ENCODE data around the gene ANKMY1. TPM values are rescaled to one million over a fixed set of nuclear protein-coding genes. Genes with fewer than 3 reads are reported as not detected.

The ANKMY1 gene
- total RNA-seq, 2 donors from 2014 or later = 3.7 to 7.9 TPM

DNA sequence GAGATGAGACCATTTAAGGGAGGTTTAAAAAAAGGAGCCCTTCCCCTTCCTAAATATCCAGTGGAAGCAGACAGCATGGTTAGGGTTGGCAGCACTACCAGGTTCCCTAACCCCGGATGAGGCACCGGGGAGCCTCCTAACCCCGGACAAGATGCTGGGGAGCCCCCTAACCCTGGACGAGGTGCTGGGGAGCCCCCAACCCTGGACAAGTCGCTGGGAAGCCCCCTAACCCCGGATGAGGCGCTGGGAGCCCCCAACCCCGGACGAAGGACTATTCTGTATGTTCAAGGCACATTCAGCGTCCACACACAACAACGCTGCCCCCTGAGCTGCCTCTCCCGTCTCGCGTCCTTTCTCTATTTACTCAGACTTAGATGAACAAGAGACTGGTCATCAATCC lies 51.9 kb downstream of the ANKMY1 start:
- no peaks in the 10 kb centered on the region for H3K36me3 ChIP-seq
- no peaks in the 10 kb centered on the region for H3K27me3 ChIP-seq
- TF ChIP-seq CTCF (IDR thresholded peaks at IDR 0.05) = no peak
- H3K27ac ChIP-seq = no peak overlapping the region
- H3K9me3 ChIP-seq = no peaks in the 10 kb centered on the region
- no peaks in the 10 kb centered on the region for H3K4me1 ChIP-seq
- DNase-seq (ENCODE audit: low spot score) = peak; percentile 36
- H3K4me3 ChIP-seq = no peak overlapping the region

GRCh38 chr2:240503848-240504247 lies 53.9 kb downstream of the ANKMY1 start:
- no peaks in the 10 kb centered on the region for H3K27me3 ChIP-seq
- H3K4me3 ChIP-seq = no peak overlapping the region
- no peak for TF ChIP-seq CTCF (IDR thresholded peaks at IDR 0.05)
- DNase-seq (ENCODE audit: low spot score) = no peak
- H3K36me3 ChIP-seq = no peaks in the 10 kb centered on the region
- H3K27ac ChIP-seq = no peak overlapping the region
- H3K4me1 ChIP-seq = no peaks in the 10 kb centered on the region
- no peaks in the 10 kb centered on the region for H3K9me3 ChIP-seq

GRCh38 chr2:240503375-240503774 lies 54.4 kb downstream of the ANKMY1 start:
- Histone ChIP-seq H3K9me3 (no peaks in the 10 kb centered on the region), H3K27me3 (no peaks in the 10 kb centered on the region), H3K4me3 (no peak overlapping the region), H3K27ac (no peak overlapping the region), H3K4me1 (no peaks in the 10 kb centered on the region), H3K36me3 (no peaks in the 10 kb centered on the region)
- TF ChIP-seq CTCF (IDR thresholded peaks at IDR 0.05) = no peak
- DNase-seq (ENCODE audit: low spot score) = peak; percentile 28

DNA sequence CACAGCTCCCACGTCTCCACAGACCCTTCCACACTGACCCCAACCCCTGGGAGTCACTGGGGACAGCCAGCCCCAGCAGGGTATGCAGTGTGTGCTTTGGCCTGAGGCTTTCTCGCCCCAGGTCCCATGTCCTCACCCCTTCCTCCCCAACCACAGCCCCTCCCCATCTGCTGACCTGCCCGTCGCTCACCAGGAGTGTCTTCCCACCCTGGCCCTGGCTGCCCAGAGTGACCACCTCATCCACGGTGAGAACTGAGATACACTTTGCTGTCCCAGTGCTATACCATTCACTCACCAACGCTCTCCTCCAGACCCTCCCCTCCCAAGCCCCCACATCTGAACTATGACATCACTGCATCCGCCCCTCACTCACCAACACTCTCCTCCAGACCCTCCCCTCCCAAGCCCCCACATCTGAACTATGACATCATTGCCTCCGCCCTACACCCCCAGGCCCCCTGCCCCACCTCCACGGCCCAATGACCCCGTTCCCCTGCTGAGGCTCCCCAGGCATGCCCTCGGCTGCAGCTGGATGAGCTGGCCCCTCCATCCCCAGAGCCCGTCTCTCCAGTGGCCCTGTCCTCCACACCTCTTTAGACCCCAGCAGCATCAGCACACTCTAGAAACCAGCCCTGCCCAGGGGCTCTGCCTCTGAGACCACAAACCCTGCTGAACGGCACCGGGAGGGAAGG lies 55.2 kb downstream of the ANKMY1 start:
- no peak overlapping the region for H3K27ac ChIP-seq
- no peaks in the 10 kb centered on the region for H3K36me3 ChIP-seq
- peak; percentile 11 for DNase-seq (ENCODE audit: low spot score)
- H3K4me3 ChIP-seq = no peak overlapping the region
- TF ChIP-seq CTCF (IDR thresholded peaks at IDR 0.05) = no peak
- no peaks in the 10 kb centered on the region for H3K27me3 ChIP-seq
- no peaks in the 10 kb centered on the region for H3K4me1 ChIP-seq
- H3K9me3 ChIP-seq = no peaks in the 10 kb centered on the region

- H3K27ac ChIP-seq = no peak overlapping the region
Observed at GRCh38 chr2:240502059-240502429, 55.7 kb downstream of the ANKMY1 start.

More at GRCh38 chr2:240502059-240502429, 55.7 kb downstream of the ANKMY1 start:
- no peaks in the 10 kb centered on the region for H3K36me3 ChIP-seq
- TF ChIP-seq CTCF (IDR thresholded peaks at IDR 0.05) = no peak
- H3K9me3 ChIP-seq = no peaks in the 10 kb centered on the region
- peak; percentile 44 for DNase-seq (ENCODE audit: low spot score)
- H3K4me3 ChIP-seq = no peak overlapping the region
- H3K4me1 ChIP-seq = no peaks in the 10 kb centered on the region
- no peaks in the 10 kb centered on the region for H3K27me3 ChIP-seq
